GOT3 (cell line): ENCODE data around the gene PRKG1.
"Not testable (repeated sequence)": the region's sequence is repeated elsewhere in the genome, so short reads cannot be mapped to it uniquely, and the experiment has no call there.

Source experiments
- DNase-seq: peaks from one replicate; lab custom pipeline; 2025; ENCODE audit warnings: mixed read lengths; lab: John Stamatoyannopoulos, UW

The PRKG1 gene

DNA sequence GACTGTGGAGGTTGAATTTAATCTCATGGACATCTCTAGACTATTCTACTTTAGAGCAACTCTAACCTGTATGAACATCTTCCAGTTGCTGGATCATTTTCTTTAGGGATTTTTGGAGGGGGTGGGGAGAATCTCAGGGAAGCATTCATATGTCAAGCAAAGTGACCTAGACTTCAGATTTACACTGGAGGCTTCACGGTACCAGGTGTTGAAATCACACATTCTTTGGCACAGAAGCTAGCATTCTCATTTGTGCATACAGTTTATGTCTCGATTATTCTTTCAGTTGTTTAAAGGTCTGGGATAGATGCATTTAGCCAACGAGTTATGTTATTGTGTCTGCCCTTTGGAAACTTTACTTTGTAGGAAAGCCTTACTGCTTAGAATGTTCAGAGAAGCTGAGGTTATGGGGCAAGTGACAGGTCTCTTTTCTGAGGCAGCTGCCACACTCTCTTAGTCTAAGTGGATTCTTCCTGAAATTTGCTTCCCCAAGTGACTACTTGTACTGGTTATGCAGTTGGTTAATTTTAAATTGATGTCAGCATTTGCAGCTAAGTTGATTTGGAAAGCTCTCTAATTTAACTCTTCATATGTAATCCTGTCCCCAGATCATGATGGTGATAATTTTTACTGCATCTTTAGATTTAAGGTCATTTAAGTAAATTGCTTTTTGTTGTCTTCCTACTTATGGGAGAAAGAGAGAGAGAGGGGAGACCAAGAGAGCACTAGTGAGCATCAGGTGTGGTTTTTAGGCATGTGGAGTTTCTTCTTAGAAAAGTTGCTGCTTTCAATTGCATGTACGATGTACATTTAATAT lies 153.8 kb downstream of the PRKG1 start:
- DNase-seq, result no peak

- DNase-seq, result no peak
Measured at GRCh38 chr10:51228714-51229100, 154.4 kb downstream of the PRKG1 start.

DNA sequence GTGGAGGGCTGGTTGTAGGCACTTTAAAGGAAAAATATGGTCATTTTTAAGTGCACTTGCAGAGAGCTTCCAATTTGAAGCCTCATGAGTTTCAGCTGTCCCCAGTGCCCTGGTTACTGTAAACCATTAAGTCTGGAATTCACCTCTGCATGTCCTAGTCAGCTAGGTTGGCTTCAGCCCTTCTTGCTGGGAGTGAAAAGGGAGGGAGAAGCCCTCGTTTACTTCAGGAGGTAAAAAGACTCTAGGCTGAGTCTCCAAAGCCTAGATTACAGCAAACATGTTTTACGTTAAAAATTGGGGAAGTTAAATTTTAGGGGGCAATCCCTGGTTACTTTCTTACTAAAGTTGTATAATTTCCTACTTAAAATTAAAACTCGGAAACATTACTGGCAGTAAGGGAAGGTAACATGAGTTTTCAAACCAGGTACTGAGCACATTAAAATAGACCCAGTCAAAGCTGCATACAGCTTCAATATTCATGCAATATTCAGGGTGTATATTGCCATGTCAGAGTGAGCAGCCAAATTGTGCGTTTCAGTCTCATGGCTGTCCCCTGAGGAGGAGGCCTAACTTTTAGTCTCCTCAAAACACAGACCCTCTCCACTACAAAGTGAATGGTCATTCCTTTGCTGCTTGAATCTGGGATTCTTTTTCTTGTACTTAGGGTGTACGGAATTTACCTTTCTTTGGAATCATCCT lies 156.7 kb downstream of the PRKG1 start:
- no peak for DNase-seq

GRCh38 chr10:51231754-51232153 lies 157.5 kb downstream of the PRKG1 start:
- DNase-seq, result no peak

DNA sequence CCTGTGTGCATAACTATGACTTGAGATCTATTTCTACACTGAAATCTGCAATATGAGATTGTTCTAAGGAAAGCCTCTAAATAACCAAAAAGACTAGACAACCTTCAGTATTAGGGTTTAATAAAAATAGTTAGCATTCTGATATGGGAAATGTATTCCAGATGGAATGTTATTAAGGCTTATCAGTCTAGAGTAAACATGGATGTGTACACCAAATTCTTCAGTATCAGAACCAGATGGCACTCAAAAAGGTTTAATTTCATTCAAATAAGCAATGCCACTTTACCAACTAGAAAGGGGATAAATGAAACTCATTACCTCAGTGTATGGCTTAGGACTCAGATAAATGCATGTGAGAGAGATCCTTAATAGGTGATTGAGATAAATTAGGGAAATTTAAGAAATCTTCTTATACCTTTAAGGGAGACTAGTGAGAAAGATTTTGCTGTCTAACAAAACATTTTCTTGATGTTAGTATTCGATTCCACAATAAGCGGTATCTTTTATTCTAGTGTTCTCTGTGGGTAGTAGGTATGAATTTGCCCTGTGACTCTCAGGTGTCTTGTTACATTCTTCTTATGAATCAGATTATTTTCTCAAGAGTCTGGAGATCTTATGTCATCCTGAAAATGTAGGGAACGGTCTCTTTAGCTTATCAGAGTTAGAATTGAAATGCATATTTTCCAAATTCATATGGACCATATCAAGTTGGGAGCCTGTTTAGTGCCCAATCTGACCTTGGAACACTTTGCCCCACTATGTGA lies 159.2 kb downstream of the PRKG1 start:
- no peak for DNase-seq

DNA sequence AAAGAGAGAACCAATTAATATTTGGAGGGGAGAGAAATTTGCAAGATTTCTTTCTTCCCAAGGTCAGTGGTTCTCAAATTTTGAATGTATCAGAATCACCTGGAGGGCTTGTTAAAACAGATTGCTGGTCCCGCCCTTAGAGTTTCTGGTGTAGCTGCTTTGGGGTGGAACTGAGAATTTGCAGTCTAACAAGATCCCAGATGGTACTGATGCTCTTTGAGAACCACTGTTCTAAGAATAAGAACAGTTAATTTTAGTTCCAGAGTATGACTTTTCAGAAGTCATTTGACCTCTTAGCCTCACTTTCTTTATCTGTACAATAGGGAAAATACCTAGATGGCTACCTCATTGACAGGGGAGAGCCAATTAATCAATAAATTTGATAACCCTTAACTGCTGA lies 161.6 kb downstream of the PRKG1 start:
- no peak for DNase-seq

GRCh38 chr10:51239006-51239405 lies 164.7 kb downstream of the PRKG1 start:
- no peak for DNase-seq

GRCh38 chr10:51241461-51241860 lies 167.2 kb downstream of the PRKG1 start:
- no peak for DNase-seq

- DNase-seq, result no peak
Measured at GRCh38 chr10:51242393-51242792, 168.1 kb downstream of the PRKG1 start.

DNA sequence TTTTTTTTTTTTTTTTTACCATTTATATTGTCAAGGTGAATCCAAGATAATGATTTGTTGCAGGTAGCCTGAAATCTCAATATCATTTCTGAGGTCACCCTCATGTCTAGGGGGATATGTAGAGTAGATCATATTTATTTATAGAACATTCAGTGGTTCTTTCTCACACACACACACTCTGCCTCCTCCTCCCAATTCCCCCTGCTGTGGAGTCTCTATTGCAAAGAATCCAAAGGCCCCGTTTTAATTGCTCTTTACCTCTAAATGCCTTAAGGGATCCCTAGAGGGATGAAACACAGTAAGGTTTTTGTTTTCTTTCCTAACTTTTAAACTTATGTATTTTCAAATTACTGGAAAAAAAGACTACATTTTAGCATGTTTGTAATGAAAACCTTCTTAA lies 170.0 kb downstream of the PRKG1 start:
- no peak for DNase-seq

GRCh38 chr10:51244748-51245490 lies 170.6 kb downstream of the PRKG1 start:
- DNase-seq, result no peak

DNA sequence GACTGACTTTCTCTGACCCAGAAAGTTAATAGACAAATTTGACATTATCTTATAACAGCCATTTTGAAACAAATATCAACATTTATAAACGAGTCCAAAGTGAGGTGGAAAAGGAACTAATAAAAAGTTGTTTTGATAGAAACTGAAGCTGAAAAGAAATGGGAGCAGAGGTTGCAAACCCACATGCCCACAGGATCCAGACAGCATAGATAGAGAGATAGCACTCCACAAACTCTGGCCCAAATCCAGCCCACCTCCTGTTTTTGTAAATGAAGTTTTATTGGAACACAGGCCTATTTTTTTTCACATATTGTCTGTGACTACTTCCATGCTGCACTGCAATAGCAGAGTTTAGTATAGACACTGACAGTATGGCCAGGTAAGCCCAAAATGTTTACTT lies 171.9 kb downstream of the PRKG1 start:
- no peak for DNase-seq

DNA sequence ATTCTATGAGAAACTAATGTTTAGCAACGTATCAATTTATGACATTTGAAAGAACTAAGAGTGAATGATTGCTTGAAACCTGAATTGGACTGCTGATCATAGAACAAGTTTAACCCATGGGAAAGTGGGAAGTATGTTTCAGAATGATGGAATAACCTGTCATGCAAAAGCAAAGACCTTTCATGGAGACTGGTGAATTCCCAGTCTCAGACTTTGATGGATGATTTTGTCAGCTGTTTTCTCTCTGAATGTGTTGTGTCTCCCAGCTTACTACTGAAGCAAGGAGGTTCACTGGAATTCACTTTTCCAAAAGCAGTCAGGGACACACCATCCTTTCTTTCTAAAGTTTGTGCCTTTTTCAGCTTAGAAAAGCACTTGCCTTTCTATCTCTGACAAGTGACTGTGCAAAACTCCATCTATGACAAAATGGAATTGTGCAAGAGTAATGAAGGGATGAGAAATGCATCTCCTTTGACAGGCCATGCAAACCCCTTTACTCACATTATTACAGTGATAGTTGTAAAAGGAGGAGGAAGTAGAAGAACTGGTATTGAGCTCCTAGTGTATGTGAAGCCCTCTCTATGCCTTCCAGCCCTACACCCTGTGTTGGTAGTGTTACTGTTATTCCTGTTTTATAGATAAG lies 176.1 kb downstream of the PRKG1 start:
- DNase-seq, result no peak

GRCh38 chr10:51251110-51251509 lies 176.8 kb downstream of the PRKG1 start:
- no peak for DNase-seq

- DNase-seq, result no peak
Measured at GRCh38 chr10:51255381-51255780, 181.1 kb downstream of the PRKG1 start.

DNA sequence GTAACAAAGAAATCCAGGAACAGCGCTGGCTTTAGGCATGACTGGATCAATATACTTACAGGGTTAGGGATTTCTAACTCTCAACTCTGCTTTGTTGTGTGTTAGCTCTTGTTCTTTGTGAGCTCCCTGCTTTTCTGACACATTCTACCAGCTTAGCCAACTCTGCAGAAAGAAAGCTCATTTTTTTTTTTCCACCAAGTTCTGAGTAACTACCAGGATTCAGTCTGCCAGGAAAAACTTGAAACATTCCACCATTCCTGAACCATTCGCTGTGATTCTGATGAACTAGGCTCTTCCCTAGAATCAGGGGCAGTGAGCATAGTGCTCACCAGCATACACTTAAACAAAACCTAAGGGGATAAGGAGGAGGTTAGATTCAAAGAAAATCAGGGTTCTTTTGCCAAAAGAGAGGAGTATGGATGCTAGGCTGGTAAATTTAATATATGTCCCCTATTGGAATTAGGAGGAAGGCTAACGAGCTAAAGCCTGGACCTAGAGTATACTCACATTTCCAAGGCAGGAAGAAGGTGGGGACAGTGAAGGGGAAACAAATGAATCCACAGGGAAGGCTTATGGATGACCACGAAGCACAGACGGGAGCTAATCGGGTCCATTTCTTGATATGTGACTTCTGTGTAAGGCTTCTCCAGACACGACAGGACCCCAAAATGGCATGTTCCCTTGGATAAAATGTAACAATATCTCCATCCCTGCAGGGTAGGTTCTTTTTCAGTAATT lies 183.4 kb downstream of the PRKG1 start:
- DNase-seq, result no peak

DNA sequence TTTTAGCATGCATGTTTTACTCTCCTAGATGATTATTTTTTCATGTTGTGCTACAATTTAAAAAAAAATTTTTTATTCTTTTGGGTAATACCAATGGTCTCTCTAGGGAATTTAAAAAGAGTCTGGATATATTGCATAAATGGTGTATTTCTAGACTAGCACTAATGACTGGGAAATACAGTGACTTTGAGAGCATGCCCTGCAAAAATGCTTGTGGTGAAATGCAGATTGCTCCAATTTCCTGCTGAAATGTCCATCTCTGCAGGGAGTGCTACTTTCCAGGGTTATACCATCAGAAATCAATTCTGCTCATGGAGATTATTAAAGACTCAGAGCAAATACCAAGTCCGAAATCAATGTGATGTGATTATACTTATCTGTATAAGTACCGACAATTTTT lies 186.1 kb downstream of the PRKG1 start:
- no peak for DNase-seq

DNA sequence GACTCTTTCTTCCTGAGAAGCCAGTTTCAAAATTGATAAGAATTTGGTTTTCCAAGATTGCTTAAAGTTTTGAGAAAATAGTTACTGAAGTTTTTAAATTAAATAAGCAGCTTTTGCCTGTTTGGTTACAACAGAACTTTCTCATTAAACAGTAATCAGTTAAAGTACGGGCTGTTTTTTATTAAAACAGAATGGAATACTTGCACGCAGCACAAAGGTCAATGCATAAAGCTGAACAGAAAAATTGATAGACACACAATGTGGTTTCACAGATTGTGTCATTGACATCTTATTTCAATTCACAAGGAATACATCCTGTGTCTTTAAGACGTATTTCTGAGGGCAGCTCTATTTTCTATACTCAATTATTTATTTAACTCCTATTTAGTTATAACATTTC lies 192.2 kb downstream of the PRKG1 start:
- DNase-seq, result no peak

DNA sequence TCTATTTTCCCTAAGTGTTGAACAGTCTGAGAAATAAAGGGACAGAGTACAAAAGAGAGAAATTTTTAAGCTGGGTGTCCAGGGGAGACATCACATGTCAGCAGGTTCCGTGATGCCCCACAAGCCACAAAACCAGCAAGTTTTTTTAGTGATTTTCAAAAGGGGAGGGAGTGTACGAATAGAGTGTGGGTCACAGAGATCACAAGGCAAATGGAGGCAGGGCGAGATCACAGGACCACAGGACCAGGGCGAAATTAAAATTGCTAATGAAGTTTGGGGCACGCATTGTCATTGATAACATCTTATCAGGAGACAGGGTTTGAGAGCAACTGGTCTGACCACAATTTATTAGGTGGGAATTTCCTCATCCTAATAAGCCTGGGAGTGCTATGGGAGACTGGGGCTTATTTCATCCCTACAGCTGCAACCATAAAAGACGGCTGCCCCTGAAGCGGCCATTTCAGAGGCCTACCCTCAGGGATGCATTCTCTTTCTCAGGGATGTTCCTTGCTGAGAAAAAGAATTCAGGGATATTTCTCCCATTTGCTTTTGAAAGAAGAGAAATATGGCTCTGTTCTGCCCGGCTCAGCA lies 193.8 kb downstream of the PRKG1 start:
- DNase-seq, result not testable (repeated sequence)

GRCh38 chr10:51269821-51270220 lies 195.5 kb downstream of the PRKG1 start:
- DNase-seq, result no peak
